Smooth muscle cell (in vitro differentiated cells): ENCODE measurements around the gene KRTAP10-3. TPM values are rescaled to one million over a fixed set of nuclear protein-coding genes. Genes with fewer than 3 reads are reported as not detected.

Experiments
- DNase-seq: peaks from one replicate; lab custom pipeline; 2025; ENCODE audit not compliant: unreplicated experiment; lab: John Stamatoyannopoulos, UW
- H2AFZ ChIP-seq: fragments of 200-600 bp; sonication (generic); 2 replicates; pipeline ENCODE4 v1.6.0; 2016; ENCODE audit warnings: antibody characterized with exemption, low read depth, mild to moderate bottlenecking
- H3F3A ChIP-seq: fragments of 200-600 bp; sonication (generic); 2 replicates; pipeline ENCODE4 v1.6.0; 2017; ENCODE audit warnings: antibody characterized with exemption, low read depth
- H3K27ac ChIP-seq: fragments of 200-600 bp; sonication (generic); 2 replicates; pipeline ENCODE4 v1.5.1; 2016; ENCODE audit warnings: low read depth, mild to moderate bottlenecking
- H3K27me3 ChIP-seq: fragments of 200-600 bp; sonication (generic); 2 replicates; pipeline ENCODE4 v1.6.1; 2016; ENCODE audit warnings: low read depth, mild to moderate bottlenecking
- H3K36me3 ChIP-seq: fragments of 200-600 bp; sonication (generic); 2 replicates; pipeline ENCODE4 v1.5.1; 2016; ENCODE audit warnings: low read depth
- H3K4me1 ChIP-seq: fragments of 200-600 bp; sonication (generic); 2 replicates; pipeline ENCODE4 v1.5.1; 2016; ENCODE audit warnings: low read depth
- H3K4me2 ChIP-seq: fragments of 200-600 bp; sonication (generic); 2 replicates; pipeline ENCODE4 v1.6.0; 2016; ENCODE audit warnings: mild to moderate bottlenecking
- H3K4me3 ChIP-seq: fragments of 200-600 bp; sonication (generic); 2 replicates; pipeline ENCODE4 v1.5.1; 2016; ENCODE audit warnings: mild to moderate bottlenecking
- H3K79me2 ChIP-seq: fragments of 200-600 bp; sonication (generic); 2 replicates; pipeline ENCODE4 v1.6.0; 2016; ENCODE audit warnings: low read depth, mild to moderate bottlenecking
- H3K9ac ChIP-seq: fragments of 200-600 bp; sonication (generic); 2 replicates; pipeline ENCODE4 v1.6.0; 2016; ENCODE audit warnings: low read depth
- H3K9me3 ChIP-seq: fragments of 200-600 bp; sonication (generic); replicated peaks from 2 replicates; pipeline ENCODE4 v1.5.1; 2016; ENCODE audit warnings: low read depth
- H4K20me1 ChIP-seq: fragments of 200-600 bp; sonication (generic); 2 replicates; pipeline ENCODE4 v1.6.0; 2016; ENCODE audit warnings: low read depth
- WGBS: methylation state at CpG from one replicate; pipeline ENCODE4 v1.1.7; 2016; ENCODE audit warnings: low lambda C conversion rate; 5-methylcytosine and 5-hydroxymethylcytosine counted together
- polyA plus RNA-seq: library from polyadenylated mRNA; unstranded; fragments of >200 nt; fragmentation: Nextera tagmentation; extraction: Ambion mirVana; gene quantifications from 2 replicates; pipeline ENCODE4 v1.2.1, GENCODE V29; 2016
- total RNA-seq: library from RNA; depleted of rRNA; stranded (reverse); fragments of >200 nt; gene quantifications from 2 replicates; pipeline ENCODE4 v1.2.3, GENCODE V29; 2014
- TF ChIP-seq, protein P1 (sequence below): fragments of 200-600 bp; sonication (generic); IDR thresholded peaks from 2 replicates; pipeline ENCODE4 v1.5.1; 2017; ENCODE audit warnings: borderline replicate concordance, mild to moderate bottlenecking, antibody characterized with exemption; ENCODE audit not compliant: insufficient read depth, poor library complexity, severe bottlenecking

KRTAP10-3 gene
- total and polyA plus RNA-seq, 2 experiments from 2014 or later: not detected

DNA sequence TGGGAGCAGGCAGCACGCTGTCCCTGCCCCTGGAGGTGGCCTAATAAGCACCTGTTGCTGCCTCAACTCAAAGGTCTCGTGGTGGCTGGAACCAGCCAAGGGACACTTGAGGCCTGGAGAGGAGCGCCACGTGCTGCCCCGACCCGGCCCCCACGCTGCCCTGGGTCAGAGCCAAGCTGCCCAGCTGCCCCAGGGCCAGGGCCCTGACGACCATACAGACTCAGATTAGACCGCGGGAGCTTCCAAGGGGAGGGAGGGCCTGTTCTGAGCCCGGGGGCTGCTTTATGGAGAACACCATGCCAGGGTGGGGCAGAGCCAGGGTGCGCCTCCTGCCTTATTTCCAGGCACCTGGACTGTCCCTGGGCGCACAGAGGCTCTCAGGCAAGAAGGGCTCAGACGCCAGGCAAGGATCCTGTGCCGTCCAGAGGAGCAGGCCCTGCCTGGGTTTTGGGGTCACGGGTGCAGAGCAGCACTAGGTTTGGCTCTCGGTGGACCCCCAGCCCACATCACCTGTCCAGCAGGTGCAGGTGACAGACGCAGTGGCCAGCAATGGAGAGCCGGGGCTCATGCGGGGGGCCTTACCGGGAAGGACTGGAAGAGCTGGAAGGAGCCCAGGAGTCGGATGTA lies 37.2 kb downstream of the KRTAP10-3 start:
- Histone ChIP-seq H3K9me3 (no peaks in the 10 kb centered on the region), H2AFZ (no peak overlapping the region), H3K27ac (no peak overlapping the region)

DNA sequence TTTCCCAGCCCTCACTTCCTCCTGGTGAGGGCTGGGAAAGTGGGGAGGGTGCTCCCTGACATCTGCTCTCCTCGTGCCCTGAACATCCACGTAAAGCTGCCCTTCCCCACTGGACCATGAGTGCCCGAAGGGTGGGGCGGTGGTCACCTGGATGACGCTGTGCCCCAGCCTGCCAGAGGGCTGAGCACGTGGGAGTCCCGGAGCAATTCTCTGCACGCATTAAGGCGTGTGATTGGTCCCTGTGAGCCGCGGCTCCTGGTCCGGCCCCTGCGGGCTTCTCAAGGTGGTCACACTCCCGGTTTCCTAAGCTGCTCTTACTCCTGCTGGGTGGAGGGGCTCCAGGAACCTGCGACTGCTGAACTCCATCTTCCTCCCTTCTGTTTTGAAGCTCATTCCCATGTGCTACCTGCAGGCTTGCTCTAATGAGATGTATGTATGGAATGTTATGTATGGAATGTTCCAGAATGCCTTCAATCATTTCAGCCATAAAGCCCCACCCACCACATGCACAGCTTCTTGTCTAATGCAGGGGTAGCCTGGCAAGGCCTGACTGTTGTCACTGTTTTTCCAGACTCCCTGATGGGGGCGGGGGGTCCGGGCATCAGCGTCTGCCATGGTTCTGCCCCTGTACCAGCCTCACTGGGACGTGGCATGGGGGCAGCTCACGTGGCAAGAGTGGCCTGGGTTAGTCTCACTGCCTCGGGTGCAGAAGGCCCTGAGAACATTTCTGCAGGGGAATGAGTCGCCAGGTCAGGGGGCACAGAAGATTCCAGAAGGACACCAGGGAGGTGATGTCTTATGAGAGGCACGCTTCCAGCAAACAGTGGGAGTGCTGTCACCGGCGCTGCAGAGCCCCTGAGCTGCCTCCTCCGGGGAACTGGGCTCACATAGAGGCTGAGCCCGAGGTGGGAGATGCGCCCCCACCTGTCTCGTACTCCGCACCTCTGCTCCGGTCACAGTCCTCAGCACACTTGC lies 38.0 kb downstream of the KRTAP10-3 start:
- Histone ChIP-seq H3K79me2 (no peaks in the 10 kb centered on the region), H3F3A (no peaks in the 10 kb centered on the region), H3K4me3 (no peak overlapping the region), H2AFZ (no peak overlapping the region), H3K27me3 (no peaks in the 10 kb centered on the region), H3K36me3 (no peaks in the 10 kb centered on the region), H3K9ac (no peak overlapping the region), H3K4me2 (no peak overlapping the region), H3K9me3 (no peaks in the 10 kb centered on the region), H3K4me1 (no peaks in the 10 kb centered on the region), H4K20me1 (no peaks in the 10 kb centered on the region), H3K27ac (no peak overlapping the region)
- DNase-seq: no peak
- TF ChIP-seq, protein P1, sequence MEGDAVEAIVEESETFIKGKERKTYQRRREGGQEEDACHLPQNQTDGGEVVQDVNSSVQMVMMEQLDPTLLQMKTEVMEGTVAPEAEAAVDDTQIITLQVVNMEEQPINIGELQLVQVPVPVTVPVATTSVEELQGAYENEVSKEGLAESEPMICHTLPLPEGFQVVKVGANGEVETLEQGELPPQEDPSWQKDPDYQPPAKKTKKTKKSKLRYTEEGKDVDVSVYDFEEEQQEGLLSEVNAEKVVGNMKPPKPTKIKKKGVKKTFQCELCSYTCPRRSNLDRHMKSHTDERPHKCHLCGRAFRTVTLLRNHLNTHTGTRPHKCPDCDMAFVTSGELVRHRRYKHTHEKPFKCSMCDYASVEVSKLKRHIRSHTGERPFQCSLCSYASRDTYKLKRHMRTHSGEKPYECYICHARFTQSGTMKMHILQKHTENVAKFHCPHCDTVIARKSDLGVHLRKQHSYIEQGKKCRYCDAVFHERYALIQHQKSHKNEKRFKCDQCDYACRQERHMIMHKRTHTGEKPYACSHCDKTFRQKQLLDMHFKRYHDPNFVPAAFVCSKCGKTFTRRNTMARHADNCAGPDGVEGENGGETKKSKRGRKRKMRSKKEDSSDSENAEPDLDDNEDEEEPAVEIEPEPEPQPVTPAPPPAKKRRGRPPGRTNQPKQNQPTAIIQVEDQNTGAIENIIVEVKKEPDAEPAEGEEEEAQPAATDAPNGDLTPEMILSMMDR: no peak
- WGBS: 90% methylated on average over 31 of the region's 31 CpGs

More for the DNA sequence above, 37.2 kb downstream of the KRTAP10-3 start:
- no peak for DNase-seq
- no peaks in the 10 kb centered on the region for H3K36me3 ChIP-seq
- no peaks in the 10 kb centered on the region for H3F3A ChIP-seq
- H3K4me1 ChIP-seq: no peaks in the 10 kb centered on the region
- no peak overlapping the region for H3K4me3 ChIP-seq
- no peaks in the 10 kb centered on the region for H3K27me3 ChIP-seq
- H3K9ac ChIP-seq: no peak overlapping the region
- no peaks in the 10 kb centered on the region for H3K79me2 ChIP-seq
- H3K4me2 ChIP-seq: no peak overlapping the region
- H4K20me1 ChIP-seq: no peaks in the 10 kb centered on the region
- WGBS: 97% methylated on average over 22 of the region's 22 CpGs
- TF ChIP-seq, protein P1: no peak

DNA sequence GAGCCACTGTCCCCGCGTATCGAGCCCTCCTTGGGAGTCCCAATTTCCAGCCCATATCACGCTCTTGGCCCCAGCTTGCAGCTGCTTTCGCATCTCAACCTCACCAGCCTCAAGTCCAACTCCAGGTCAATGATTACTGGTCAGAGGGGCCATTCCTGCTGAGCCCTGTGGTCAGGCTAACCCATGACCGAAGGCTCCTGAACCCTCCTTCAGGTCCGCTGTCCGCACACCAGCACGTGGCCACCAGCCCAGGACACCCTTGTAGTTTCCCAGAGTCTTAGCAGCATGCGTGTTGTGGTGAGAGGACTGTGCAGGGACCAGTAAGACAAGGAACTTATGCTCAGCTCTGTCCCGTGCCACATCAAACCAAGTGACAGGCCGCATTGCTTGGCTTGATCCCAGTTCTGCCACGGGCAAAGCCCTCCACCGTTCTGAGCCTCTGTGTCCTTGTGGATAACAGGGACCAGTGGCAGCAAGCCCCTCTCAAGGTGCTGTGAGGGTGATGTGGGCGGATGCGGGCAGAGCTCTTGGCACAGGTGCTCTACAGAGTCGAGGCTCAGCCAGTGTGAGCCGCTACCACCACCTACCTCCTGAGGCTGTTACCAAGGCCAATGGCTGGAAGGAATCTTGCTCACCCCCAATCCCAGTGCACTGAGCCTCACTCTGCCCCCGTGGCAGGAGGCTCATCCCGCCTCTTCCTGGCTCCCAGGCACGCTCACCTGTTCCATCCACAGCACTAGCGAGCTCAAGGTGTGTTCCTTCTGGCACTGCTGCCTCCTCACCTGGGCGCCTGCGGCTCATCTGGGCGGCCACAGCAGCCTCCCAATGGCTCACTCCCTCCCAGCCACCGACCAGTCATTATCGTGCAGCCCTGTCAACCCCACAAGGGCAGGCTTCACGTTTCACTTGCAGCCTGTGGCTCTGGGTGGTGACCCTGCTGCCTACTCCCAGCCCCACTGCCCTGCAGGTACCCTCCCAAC lies 39.0 kb downstream of the KRTAP10-3 start:
- no peaks in the 10 kb centered on the region for H3K9me3 ChIP-seq
- H3K27me3 ChIP-seq: no peaks in the 10 kb centered on the region
- TF ChIP-seq, protein P1: no peak
- H3K4me1 ChIP-seq: no peaks in the 10 kb centered on the region
- no peaks in the 10 kb centered on the region for H4K20me1 ChIP-seq
- no peak overlapping the region for H3K4me2 ChIP-seq
- WGBS: 95% methylated on average over 28 of the region's 28 CpGs
- no peak overlapping the region for H3K27ac ChIP-seq
- H3K79me2 ChIP-seq: no peaks in the 10 kb centered on the region
- no peaks in the 10 kb centered on the region for H3F3A ChIP-seq
- no peak overlapping the region for H3K4me3 ChIP-seq
- H3K36me3 ChIP-seq: no peaks in the 10 kb centered on the region
- H2AFZ ChIP-seq: no peak overlapping the region
- no peak for DNase-seq
- no peak overlapping the region for H3K9ac ChIP-seq
